ENCODE measurements around the gene FAM117A. TPM values are rescaled to one million over a fixed set of nuclear protein-coding genes. Genes with fewer than 3 reads are reported as not detected.

The FAM117A gene
- total and polyA plus RNA-seq, 2 of the 4 experiments (the other 2 are of a cell fraction), result 0.72 to 3.4 TPM

GRCh38 chr17:49741009-49741691 lies 22.8 kb downstream of the FAM117A start:
- H3K4me1 ChIP-seq (ENCODE audit: control insufficient read depth, insufficient read depth, low read length), result peaks cover 4% of the 10 kb centered on the region
- H2AK5ac ChIP-seq (ENCODE audit: low read depth, low read length), result no peak overlapping the region
- no peak overlapping the region for H2BK120ac ChIP-seq (ENCODE audit: low read depth, low read length)
- no peak overlapping the region for H2BK5ac ChIP-seq (ENCODE audit: low read depth, low read length, poor library complexity, severe bottlenecking)
- no CpG with 5 or more reads among the region's 5 CpGs for WGBS, 2 experiments (ENCODE audit: extremely low coverage in 2 of 2, insufficient read length in 1 of 2)
- no peak overlapping the region for H4K5ac ChIP-seq (ENCODE audit: low read depth, low read length)
- ChIA-PET POLR2A (ENCODE audit: unreplicated experiment) (no interaction called here), CTCF (interaction anchor here (0.8 kb wide), 1 partner anchor 174 kb away, joined by 3 read pairs; no protein-coding TSS in a partner anchor)
- BruUV-seq (replicated peaks), result no TSS peak
- no peak overlapping the region for H3K4ac ChIP-seq (ENCODE audit: low read depth, low read length)
- no peaks in the 10 kb centered on the region for H3K79me1 ChIP-seq (ENCODE audit: low read depth in 1 of 2, low read length in 2 of 2)
- in situ Hi-C loops (cut with MboI; ENCODE audit: low sequenced_read_pairs), result no loop called here
- intact Hi-C loops (cut with micrococcal nuclease), result no loop called here
- H3K56ac ChIP-seq (ENCODE audit: extremely low read depth, insufficient read depth, low read length), result no peak overlapping the region
- H4K8ac ChIP-seq (ENCODE audit: low read depth in 2 of 2, low read length in 2 of 2), result no peak overlapping the region
- H3K36me3 ChIP-seq (ENCODE audit: control insufficient read depth, insufficient read depth, low read length), result no peaks in the 10 kb centered on the region
- H3K23ac ChIP-seq (ENCODE audit: low read depth, low read length), result no peak overlapping the region
- H3K9me1 ChIP-seq (ENCODE audit: insufficient read depth, low read length), result no peaks in the 10 kb centered on the region
- no peak overlapping the region for H3K9ac ChIP-seq (ENCODE audit: low read depth, low read length)
- H4K91ac ChIP-seq (ENCODE audit: insufficient read depth, low read depth, low read length), result no peak overlapping the region
- dilution Hi-C loops (cut with HindIII; ENCODE audit: low sequenced_read_pairs, unreplicated experiment), result no loop called here
- H3K27ac ChIP-seq (ENCODE audit: insufficient read depth, low read length), result no peak overlapping the region
- no peak overlapping the region for H2BK20ac ChIP-seq (ENCODE audit: low read depth, low read length)
- TF ChIP-seq MAZ (IDR thresholded peaks at IDR 0.05; ENCODE audit: borderline replicate concordance, low read depth, low read length) (no peak), RCOR1 (IDR thresholded peaks at IDR 0.05; ENCODE audit: insufficient replicate concordance, low read length) (no peak), MXI1 (IDR thresholded peaks at IDR 0.05; ENCODE audit: borderline replicate concordance, low read depth, low read length) (no peak), RAD21 (IDR thresholded peaks at IDR 0.05; ENCODE audit: low read length) (no peak), CTCF (conservative IDR thresholded peaks at IDR 0.05; ENCODE audit: low read depth, low read length) (no peak), MAFK (IDR thresholded peaks at IDR 0.05; ENCODE audit: low read depth, low read length) (no peak), CHD1 (IDR thresholded peaks at IDR 0.05; ENCODE audit: low read depth, low read length) (no peak), BHLHE40 (IDR thresholded peaks at IDR 0.05; ENCODE audit: low read depth, low read length) (no peak), SMC3 (IDR thresholded peaks at IDR 0.05; ENCODE audit: low read depth, low read length) (no peak), FOS (IDR thresholded peaks at IDR 0.05; ENCODE audit: low read depth, low read length) (no peak), NFE2L2 (IDR thresholded peaks at IDR 0.05; ENCODE audit: low read depth, low read length) (no peak), CEBPB (IDR thresholded peaks at IDR 0.05; ENCODE audit: low read depth, low read length) (no peak), ELK1 (IDR thresholded peaks at IDR 0.05; ENCODE audit: borderline replicate concordance, low read depth, low read length) (no peak), USF2 (IDR thresholded peaks at IDR 0.05; ENCODE audit: low read depth, low read length) (no peak), POLR2A (IDR thresholded peaks at IDR 0.05; ENCODE audit: low read depth, low read length) (no peak), RFX5 (IDR thresholded peaks at IDR 0.05; ENCODE audit: low read depth, low read length) (no peak)
- peaks cover 10% of the 10 kb centered on the region for H3K27me3 ChIP-seq (ENCODE audit: control insufficient read depth, insufficient read depth, low read length)
- no peak overlapping the region for H3K14ac ChIP-seq (replicated peaks; ENCODE audit: low read depth, low read length)
- H3K9me3 ChIP-seq (ENCODE audit: control insufficient read depth, insufficient read depth, low read length), result no peaks in the 10 kb centered on the region
- no peaks in the 10 kb centered on the region for H4K20me1 ChIP-seq (ENCODE audit: insufficient read depth, low read length)
- DNase-seq (peak; percentile 33), ATAC-seq (ENCODE audit: low read depth) (peak; percentile 37)
- no peak overlapping the region for H3K4me2 ChIP-seq (ENCODE audit: low read depth, low read length)
- no peak overlapping the region for H2BK15ac ChIP-seq (ENCODE audit: low read depth, low read length)
- H3K18ac ChIP-seq (ENCODE audit: low read depth, low read length), result no peak overlapping the region
- H3K4me3 ChIP-seq (ENCODE audit: insufficient read depth, low read depth, low read length), result no peak overlapping the region
- H2AFZ ChIP-seq (replicated peaks; ENCODE audit: low read length, poor library complexity), result no peak overlapping the region
- no peak overlapping the region for H2AK9ac ChIP-seq (replicated peaks; ENCODE audit: low read depth, low read length, poor library complexity)
